K562 (cell line): Measurements from ENCODE around the gene ANO10. TPM values are rescaled to one million over a fixed set of nuclear protein-coding genes. Genes with fewer than 3 reads are reported as not detected.

Experiments used
- ATAC-seq: fragments of 200-7000 bp; cut with Tn5 transposase; 3 replicates; pipeline ENCODE4 v1.9.1; 2020; ENCODE audit warnings: moderate library complexity
- BruUV-seq: library from RNA; stranded (reverse); fragments of 400-500 nt; replicated peaks from 2 replicates; lab custom pipeline; 2021; lab: Mats Ljungman, UMichigan
- CTCF ChIA-PET: fragments of 300-600 bp; formaldehyde crosslinking; extraction: SDS; loops from one replicate; lab custom pipeline; 2021; ENCODE audit warnings: low intra/inter-chr PET ratio; lab: Yijun Ruan, JAX
- POLR2A ChIA-PET: fragments of 300-600, 350-650 bp; sonication (Branson Sonifier 250); formaldehyde crosslinking; extraction: SDS; loops from one replicate; lab custom pipeline; 2021; ENCODE audit warnings: antibody characterized with exemption, inconsistent platforms; lab: Yijun Ruan, JAX
- DNase-seq, 4 experiments: peaks; one replicate each; pipeline versions ENCODE4 v3.0.0 to v3.0.0-alpha.2; 2011 to 2018; ENCODE audit warnings: low spot score in 3 of 4, mixed read lengths in 3 of 4; ENCODE audit errors: extremely low read depth in 1 of 4
- FAIRE-seq: peaks from 2 replicates; lab custom pipeline; 2011; peaks lifted over from hg19 to GRCh38; lab: Jason Lieb, UNC
- H2AFZ ChIP-seq: 2 replicates; pipeline ENCODE4 v1.6.0; 2011; ENCODE audit warnings: low read depth, low read length, control low read depth, inconsistent platforms
- H3K27ac ChIP-seq: fragments of 200-600 bp; 3 replicates; pipeline ENCODE4 v1.8.0; 2011; ENCODE audit warnings: low read depth, mild to moderate bottlenecking, control low read depth, inconsistent platforms, low read length, moderate library complexity, mixed read lengths; ENCODE audit errors: extremely low read depth
- H3K27me3 ChIP-seq, 2 experiments: fragments of 300-600 bp in 1 of 2; 2 replicates in 1 of 2; 3 replicates in 1 of 2; pipeline versions ENCODE4 v1.6.0 to v1.8.0; 2011; ENCODE audit warnings: inconsistent platforms in 2 of 2, low read length in 2 of 2, mild to moderate bottlenecking in 1 of 2, mixed read lengths in 1 of 2, moderate library complexity in 1 of 2; ENCODE audit not compliant: control insufficient read depth in 2 of 2, insufficient read depth in 2 of 2
- H3K36me3 ChIP-seq: fragments of 300-600 bp; 3 replicates; pipeline ENCODE4 v1.8.0; 2011; ENCODE audit warnings: mild to moderate bottlenecking, low read length, inconsistent platforms; ENCODE audit not compliant: control insufficient read depth, insufficient read depth
- H3K4me1 ChIP-seq, 2 experiments: fragments of 200-600 bp in 1 of 2; replicated peaks in 1 of 2; 2 replicates in 1 of 2; 3 replicates in 1 of 2; pipeline versions ENCODE4 v1.5.1 to v1.8.0; 2011; ENCODE audit warnings: inconsistent platforms in 2 of 2, low read length in 2 of 2, mild to moderate bottlenecking in 1 of 2, mixed read lengths in 1 of 2, moderate library complexity in 1 of 2; ENCODE audit not compliant: control insufficient read depth in 2 of 2, insufficient read depth in 2 of 2
- H3K4me2 ChIP-seq: 2 replicates; pipeline ENCODE4 v1.6.1; 2011; ENCODE audit warnings: low read length, control low read depth, inconsistent platforms, mixed read lengths; ENCODE audit not compliant: insufficient read depth
- H3K4me3 ChIP-seq: fragments of 200-600 bp; sonication (generic), shearing (Covaris generic); 2 replicates; pipeline ENCODE4 v1.5.1; 2016; ENCODE audit warnings: control low read depth, inconsistent platforms
- H3K79me2 ChIP-seq: fragments of 200-600 bp; 3 replicates; pipeline ENCODE4 v1.8.0; 2011; ENCODE audit warnings: low read length, inconsistent platforms; ENCODE audit not compliant: control insufficient read depth, insufficient read depth
- H3K9ac ChIP-seq, 2 experiments: 2 replicates each; pipeline versions ENCODE4 v1.6.0 to v1.6.1; 2011; ENCODE audit warnings: low read depth in 2 of 2, low read length in 2 of 2, control low read depth in 1 of 2, inconsistent platforms in 1 of 2, mild to moderate bottlenecking in 1 of 2, mixed read lengths in 1 of 2; ENCODE audit not compliant: insufficient read depth in 1 of 2
- H3K9me1 ChIP-seq: one replicate; pipeline ENCODE4 v1.6.0; 2011; ENCODE audit warnings: inconsistent platforms, mild to moderate bottlenecking, low read length, moderate library complexity; ENCODE audit not compliant: control insufficient read depth, insufficient read depth
- H3K9me3 ChIP-seq: replicated peaks from 2 replicates; pipeline ENCODE4 v1.5.1; 2011; ENCODE audit warnings: low read depth, low read length, inconsistent platforms; ENCODE audit not compliant: control insufficient read depth, insufficient read depth
- H4K20me1 ChIP-seq: replicated peaks from 2 replicates; pipeline ENCODE4 v1.6.1; 2011; ENCODE audit warnings: low read length, inconsistent platforms, mixed read lengths; ENCODE audit not compliant: control insufficient read depth, insufficient read depth
- ARID4B ChIP-seq: sonication (generic); formaldehyde crosslinking; IDR thresholded peaks from 2 replicates; pipeline ENCODE4 v1.8.0; 2022; ENCODE audit warnings: mild to moderate bottlenecking, missing genetic modification reagents
- IFI16 ChIP-seq: fragments of 250-450 bp; sonication (Bioruptor Pico); IDR thresholded peaks from 2 replicates; pipeline ENCODE4 v2.1.2; 2022; ENCODE audit warnings: mild to moderate bottlenecking, inconsistent platforms
- MAFG ChIP-seq: fragments of 450-650 bp; conservative IDR thresholded peaks from 2 replicates; pipeline ENCODE4 v1.6.1; 2016; ENCODE audit warnings: missing genetic modification characterization, missing compliant biosample characterization
- REST ChIP-seq, 2 experiments: fragments of 450-650 bp; formaldehyde crosslinking in 1 of 2; IDR thresholded peaks; 2 replicates each; pipeline versions ENCODE4 v1.4.0 to v1.6.1; 2014 to 2020; ENCODE audit warnings: mild to moderate bottlenecking in 2 of 2, borderline replicate concordance in 1 of 2, low read depth in 1 of 2
- ZNF282 ChIP-seq: sonication (generic); formaldehyde crosslinking; IDR thresholded peaks from 2 replicates; pipeline ENCODE4 v1.8.1; 2023; ENCODE audit warnings: missing genetic modification reagents
- WGBS: fragments of 100-300 bp; shearing (Covaris generic); methylation state at CpG from one replicate; pipeline ENCODE4 v1.1.6; 2016; ENCODE audit warnings: low coverage, mixed read lengths; ENCODE audit not compliant: insufficient coverage; ENCODE audit errors: missing lambda C conversion rate; 5-methylcytosine and 5-hydroxymethylcytosine counted together
- in situ Hi-C: fragments of 300-500 bp; cut with MboI; formaldehyde crosslinking; loops from 4 replicates; pipeline ENCODE4 v1.15.0; 2018; ENCODE audit warnings: inconsistent platforms, mixed read lengths
- intact Hi-C: fragments of 100-400 bp; cut with micrococcal nuclease; formaldehyde crosslinking; loops from 2 replicates; pipeline ENCODE4 v1.14.2; 2022
- polyA plus RNA-seq, 8 experiments: library from polyadenylated mRNA; depleted of rRNA in 4 of 8; stranded (reverse) in 5 of 8; unstranded in 3 of 8; fragments of >200 nt; fragmentation: Nextera tagmentation in 2 of 8; fragmentation: Illumina TruSeq in 1 of 8; extraction: Ambion mirVana in 2 of 8; extraction: Trizol in 1 of 8; gene quantifications; 2 replicates each; pipeline versions ENCODE4 v1.2.1 to v1.2.3, GENCODE V29; 2011 to 2014; ENCODE audit warnings: inconsistent platforms in 1 of 8, missing spikeins in 1 of 8
- total RNA-seq, 7 experiments: library from RNA; depleted of rRNA in 6 of 7; stranded (reverse); fragments of >200 nt in 6 of 7; fragmentation: Illumina TruSeq in 2 of 7; extraction: Trizol in 2 of 7; gene quantifications; 2 replicates each; pipeline versions ENCODE4 v1.2.1 to v1.2.3, GENCODE V29; 2011 to 2021; ENCODE audit warnings: low replicate concordance in 1 of 7

The ANO10 gene
- total and polyA plus RNA-seq, 9 of the 15 experiments (the other 6 are each of a cell fraction or from before 2014, with no cell fraction given), result 6.4 to 46.0 (median 32.3) TPM

GRCh38 chr3:43425829-43426228, 196.0 kb downstream of the ANO10 start (continued):
- TF ChIP-seq REST (IDR thresholded peaks at IDR 0.05; ENCODE audit: borderline replicate concordance) (no peak), REST (CRISPR knock-in tag; IDR thresholded peaks at IDR 0.05; ENCODE audit: low read depth) (no peak)

GRCh38 chr3:43423639-43424038, 198.2 kb downstream of the ANO10 start:
- no TSS peak for BruUV-seq
- Histone ChIP-seq H3K4me2 (no peak overlapping the region), H3K9me3 (no peaks in the 10 kb centered on the region), H3K79me2 (no peaks in the 10 kb centered on the region), H3K36me3 (no peaks in the 10 kb centered on the region), H3K27me3 (no peaks in the 10 kb centered on the region), H4K20me1 (no peaks in the 10 kb centered on the region), H3K9me1 (no peaks in the 10 kb centered on the region), H3K27ac (no peak overlapping the region), H2AFZ (no peak overlapping the region), H3K4me1 (no peaks in the 10 kb centered on the region), H3K4me3 (no peak overlapping the region), H3K9ac (no peak overlapping the region)
- TF ChIP-seq MAFG (tag) (no peak), ZNF282 (CRISPR knock-in tag) (no peak), ARID4B (CRISPR knock-in tag) (no peak), IFI16 (CRISPR knock-in tag) (no peak)
- ChIA-PET POLR2A (interaction anchor here (1.3 kb wide), 1 partner anchor 22 kb away, joined by 3 read pairs; no protein-coding TSS in a partner anchor), CTCF (no interaction called here)
- 46% methylated on average over 3 of the region's 3 CpGs for WGBS
- ATAC-seq (no peak), FAIRE-seq (no peak), DNase-seq (no peak)
- intact Hi-C loops, result no loop called here
- in situ Hi-C loops, result no loop called here
